ENCODE results near the gene RFXANK.

DNA sequence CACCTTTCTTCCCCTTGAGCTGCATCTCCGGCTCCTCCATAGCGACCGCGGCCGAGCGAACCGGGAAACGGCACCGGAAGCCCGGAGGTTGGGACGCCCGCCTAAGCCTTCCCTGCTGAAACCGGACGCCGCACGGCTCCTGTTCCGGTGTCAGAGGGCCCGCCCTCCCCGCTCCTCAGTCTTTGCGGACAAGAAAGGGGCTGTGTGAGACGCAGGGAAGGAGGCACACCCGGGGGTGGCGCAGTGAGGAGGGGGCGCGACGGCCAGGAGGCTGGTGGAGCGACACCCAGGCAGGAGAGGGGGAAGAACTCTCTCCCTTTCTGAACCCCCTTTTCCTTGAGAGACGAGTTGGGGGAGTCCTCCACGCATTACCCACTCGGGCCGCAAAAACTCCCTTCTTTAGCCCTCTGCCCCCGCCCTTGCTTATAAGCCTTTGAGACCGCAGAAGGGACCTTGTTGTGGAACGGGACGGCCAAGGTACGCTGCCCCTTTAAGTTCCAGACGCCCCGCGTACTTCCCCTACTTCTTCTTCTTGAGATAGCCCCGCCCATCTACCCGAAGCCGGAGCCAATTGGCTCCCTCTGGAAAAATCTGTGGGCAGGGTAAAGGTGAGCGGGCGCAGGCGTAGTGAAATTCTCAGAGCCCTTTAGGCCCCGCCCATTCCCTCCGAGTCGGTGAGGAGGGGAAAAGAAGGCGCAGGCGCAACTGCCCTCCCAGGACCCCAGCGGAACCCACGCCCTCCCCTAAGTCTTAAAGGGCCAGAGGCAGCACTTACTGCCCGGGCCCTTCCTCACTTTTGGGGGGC lies at the start of gene RFXANK, which contains the start of gene BORCS8:
- TF ChIP-seq POLR2A (IDR thresholded peaks at IDR 0.05), result peak in 1 of 4 donors; percentile 65
- TF ChIP-seq, protein P1, sequence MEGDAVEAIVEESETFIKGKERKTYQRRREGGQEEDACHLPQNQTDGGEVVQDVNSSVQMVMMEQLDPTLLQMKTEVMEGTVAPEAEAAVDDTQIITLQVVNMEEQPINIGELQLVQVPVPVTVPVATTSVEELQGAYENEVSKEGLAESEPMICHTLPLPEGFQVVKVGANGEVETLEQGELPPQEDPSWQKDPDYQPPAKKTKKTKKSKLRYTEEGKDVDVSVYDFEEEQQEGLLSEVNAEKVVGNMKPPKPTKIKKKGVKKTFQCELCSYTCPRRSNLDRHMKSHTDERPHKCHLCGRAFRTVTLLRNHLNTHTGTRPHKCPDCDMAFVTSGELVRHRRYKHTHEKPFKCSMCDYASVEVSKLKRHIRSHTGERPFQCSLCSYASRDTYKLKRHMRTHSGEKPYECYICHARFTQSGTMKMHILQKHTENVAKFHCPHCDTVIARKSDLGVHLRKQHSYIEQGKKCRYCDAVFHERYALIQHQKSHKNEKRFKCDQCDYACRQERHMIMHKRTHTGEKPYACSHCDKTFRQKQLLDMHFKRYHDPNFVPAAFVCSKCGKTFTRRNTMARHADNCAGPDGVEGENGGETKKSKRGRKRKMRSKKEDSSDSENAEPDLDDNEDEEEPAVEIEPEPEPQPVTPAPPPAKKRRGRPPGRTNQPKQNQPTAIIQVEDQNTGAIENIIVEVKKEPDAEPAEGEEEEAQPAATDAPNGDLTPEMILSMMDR (IDR thresholded peaks at IDR 0.05), result peak in 2 of 6 experiments; percentile 15 to 29
